GM12865 (cell line): Measurements from ENCODE around the gene HDAC2.

ENCODE experiments used
- DNase-seq: peaks from one replicate; pipeline ENCODE4 v3.0.0; 2010; ENCODE audit warnings: low read depth
- H3K4me3 ChIP-seq: 2 replicates; pipeline ENCODE4 v1.5.1; 2011; ENCODE audit warnings: mild to moderate bottlenecking, low read depth, low read length, control low read depth
- CTCF ChIP-seq: IDR thresholded peaks from 2 replicates; pipeline ENCODE4 v1.5.1; 2011; ENCODE audit warnings: low read length, control low read depth, low read depth, inconsistent platforms; ENCODE audit not compliant: insufficient read depth; ENCODE audit errors: missing control alignments

Gene HDAC2

GRCh38 chr6:114001354-114001753, 30.4 kb upstream of the HDAC2 start:
- no peak for DNase-seq
- TF ChIP-seq CTCF: no peak
- no peak overlapping the region for H3K4me3 ChIP-seq

GRCh38 chr6:114000069-114000468, 29.1 kb upstream of the HDAC2 start:
- no peak for TF ChIP-seq CTCF
- no peak for DNase-seq
- no peak overlapping the region for H3K4me3 ChIP-seq

- H3K4me3 ChIP-seq: no peak overlapping the region
- TF ChIP-seq CTCF: no peak
- DNase-seq: no peak
Observed at GRCh38 chr6:113999284-113999683, 28.3 kb upstream of the HDAC2 start.

- no peak for DNase-seq
- TF ChIP-seq CTCF: no peak
- no peak overlapping the region for H3K4me3 ChIP-seq
Observed at GRCh38 chr6:113998811-113999210, 27.9 kb upstream of the HDAC2 start.

- DNase-seq: no peak
- no peak for TF ChIP-seq CTCF
- H3K4me3 ChIP-seq: no peak overlapping the region
Observed at GRCh38 chr6:113997116-113997515, 26.2 kb upstream of the HDAC2 start.

- no peak for TF ChIP-seq CTCF
- H3K4me3 ChIP-seq: no peak overlapping the region
- DNase-seq: peak; percentile 31
Observed at GRCh38 chr6:113995634-113996033, 24.7 kb upstream of the HDAC2 start.

GRCh38 chr6:113994934-113995342, 24.0 kb upstream of the HDAC2 start:
- DNase-seq: peak; percentile 86
- no peak overlapping the region for H3K4me3 ChIP-seq
- peak; percentile 76 for TF ChIP-seq CTCF
